Hepatocyte (in vitro differentiated cells): ENCODE data around the gene DNAJB12.

Source experiments
- CTCF ChIP-seq: fragments of 200-600 bp; sonication (generic); IDR thresholded peaks from 2 replicates; pipeline ENCODE4 v1.5.1; 2016; ENCODE audit warnings: antibody characterized with exemption, mild to moderate bottlenecking; ENCODE audit not compliant: poor library complexity
- EZH2phosphoT487 ChIP-seq: fragments of 200-600 bp; sonication (generic); IDR thresholded peaks from one replicate; pipeline ENCODE4 v1.6.1; 2018; ENCODE audit warnings: antibody characterized with exemption, mild to moderate bottlenecking, low read depth, moderate library complexity; ENCODE audit not compliant: unreplicated experiment, severe bottlenecking

GRCh38 chr10:72283131-72283530 is 71.6 kb downstream of the DNAJB12 start:
- no peak for TF ChIP-seq CTCF
- TF ChIP-seq EZH2phosphoT487, result no peak
